HEK293 (cell line): ENCODE data around the gene SLC9C1.

Source experiments
- MEIS1 ChIP-seq: sonication (generic); formaldehyde crosslinking; IDR thresholded peaks from 2 replicates; pipeline ENCODE4 v1.8.1; 2022; ENCODE audit warnings: missing genetic modification reagents, mild to moderate bottlenecking, borderline replicate concordance
- YY1 ChIP-seq: fragments of 450-650 bp; formaldehyde crosslinking; IDR thresholded peaks from 2 replicates; pipeline ENCODE4 v1.5.1; 2018; ENCODE audit warnings: missing biosample characterization, missing genetic modification characterization
- ZBTB49 ChIP-seq: fragments of 450-650 bp; formaldehyde crosslinking; IDR thresholded peaks from 2 replicates; pipeline ENCODE4 v1.5.1; 2016; ENCODE audit warnings: missing biosample characterization, missing genetic modification characterization, low read depth
- ZNF138 ChIP-seq: fragments of 450-650 bp; formaldehyde crosslinking; IDR thresholded peaks from 2 replicates; pipeline ENCODE4 v1.5.1; 2016; ENCODE audit warnings: missing biosample characterization, missing genetic modification characterization, borderline replicate concordance
- ZNF274 ChIP-seq, 2 experiments: fragments of 200-500 bp in 1 of 2; fragments of 450-650 bp in 1 of 2; sonication (Bioruptor generic) in 1 of 2; formaldehyde crosslinking in 1 of 2; IDR thresholded peaks; 2 replicates each; pipeline versions ENCODE4 v1.5.1 to v1.6.1; 2014 to 2016; ENCODE audit warnings: borderline replicate concordance in 1 of 2, inconsistent platforms in 1 of 2, low read length in 1 of 2, missing biosample characterization in 1 of 2, missing genetic modification characterization in 1 of 2
- ZNF280C ChIP-seq: fragments of 450-650 bp; formaldehyde crosslinking; IDR thresholded peaks from 2 replicates; pipeline ENCODE4 v1.5.1; 2016; ENCODE audit warnings: missing biosample characterization, missing genetic modification characterization
- ZNF510 ChIP-seq: fragments of 450-650 bp; formaldehyde crosslinking; IDR thresholded peaks from 2 replicates; pipeline ENCODE4 v1.5.1; 2018; ENCODE audit warnings: mild to moderate bottlenecking, missing genetic modification characterization, missing biosample characterization; ENCODE audit not compliant: insufficient replicate concordance
- TF ChIP-seq, protein P1 (sequence below): fragments of 450-650 bp; formaldehyde crosslinking; IDR thresholded peaks from 2 replicates; pipeline ENCODE4 v1.5.1; 2016; ENCODE audit warnings: missing biosample characterization, missing genetic modification characterization

DNA sequence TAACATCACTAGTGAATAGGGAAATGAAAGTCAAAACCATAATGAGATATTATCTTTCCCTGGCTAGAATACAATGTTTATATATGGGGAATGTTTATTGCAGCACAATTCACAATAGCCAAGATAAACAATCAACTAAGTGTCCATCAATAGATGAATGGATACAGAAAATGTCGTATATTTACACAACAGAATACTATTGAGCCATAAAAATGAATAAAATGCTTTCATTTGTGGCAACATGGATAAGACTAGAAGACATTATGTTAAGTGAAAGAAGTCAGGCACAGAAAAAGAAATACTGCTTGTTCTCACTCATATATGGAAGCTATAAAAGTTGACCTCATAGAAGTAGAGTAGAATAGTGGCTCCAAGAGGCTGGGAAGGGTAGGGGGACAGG, 65.2 kb downstream of the SLC9C1 start:
- TF ChIP-seq ZBTB49 (tag by site-specific recombination) (no peak), MEIS1 (CRISPR knock-in tag) (no peak), ZNF280C (tag by site-specific recombination) (no peak), ZNF138 (no peak), YY1 (tag by site-specific recombination) (no peak), ZNF274 (IDR thresholded peaks at IDR 0.05; ENCODE audit: low read length) (no peak), ZNF274 (tag by site-specific recombination; IDR thresholded peaks at IDR 0.05; ENCODE audit: borderline replicate concordance) (no peak), ZNF510 (tag by site-specific recombination) (no peak)
- TF ChIP-seq, protein P1, sequence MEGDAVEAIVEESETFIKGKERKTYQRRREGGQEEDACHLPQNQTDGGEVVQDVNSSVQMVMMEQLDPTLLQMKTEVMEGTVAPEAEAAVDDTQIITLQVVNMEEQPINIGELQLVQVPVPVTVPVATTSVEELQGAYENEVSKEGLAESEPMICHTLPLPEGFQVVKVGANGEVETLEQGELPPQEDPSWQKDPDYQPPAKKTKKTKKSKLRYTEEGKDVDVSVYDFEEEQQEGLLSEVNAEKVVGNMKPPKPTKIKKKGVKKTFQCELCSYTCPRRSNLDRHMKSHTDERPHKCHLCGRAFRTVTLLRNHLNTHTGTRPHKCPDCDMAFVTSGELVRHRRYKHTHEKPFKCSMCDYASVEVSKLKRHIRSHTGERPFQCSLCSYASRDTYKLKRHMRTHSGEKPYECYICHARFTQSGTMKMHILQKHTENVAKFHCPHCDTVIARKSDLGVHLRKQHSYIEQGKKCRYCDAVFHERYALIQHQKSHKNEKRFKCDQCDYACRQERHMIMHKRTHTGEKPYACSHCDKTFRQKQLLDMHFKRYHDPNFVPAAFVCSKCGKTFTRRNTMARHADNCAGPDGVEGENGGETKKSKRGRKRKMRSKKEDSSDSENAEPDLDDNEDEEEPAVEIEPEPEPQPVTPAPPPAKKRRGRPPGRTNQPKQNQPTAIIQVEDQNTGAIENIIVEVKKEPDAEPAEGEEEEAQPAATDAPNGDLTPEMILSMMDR (tag by site-specific recombination) = no peak
